HEK293 (cell line): ENCODE results near the gene SCARB2.

Experiments
- BCL11A ChIP-seq: fragments of 450-650 bp; formaldehyde crosslinking; IDR thresholded peaks from 2 replicates; pipeline ENCODE4 v1.5.1; 2016; ENCODE audit warnings: low read depth, missing biosample characterization, missing genetic modification characterization
- OVOL3 ChIP-seq: fragments of 450-650 bp; formaldehyde crosslinking; IDR thresholded peaks from 2 replicates; pipeline ENCODE4 v1.5.1; 2016; ENCODE audit warnings: missing biosample characterization, missing genetic modification characterization
- TCF7L2 ChIP-seq: IDR thresholded peaks from 2 replicates; pipeline ENCODE4 v1.6.1; 2011; ENCODE audit warnings: low read depth, mild to moderate bottlenecking, inconsistent platforms, low read length, moderate library complexity, borderline replicate concordance
- ZNF184 ChIP-seq: fragments of 450-650 bp; IDR thresholded peaks from 2 replicates; pipeline ENCODE4 v1.5.1; 2018; ENCODE audit warnings: missing biosample characterization, mild to moderate bottlenecking, missing genetic modification characterization
- ZNF19 ChIP-seq: fragments of 450-650 bp; formaldehyde crosslinking; IDR thresholded peaks from 2 replicates; pipeline ENCODE4; 2016; ENCODE audit warnings: missing biosample characterization, missing genetic modification characterization, low read depth
- ZNF239 ChIP-seq: fragments of 450-650 bp; formaldehyde crosslinking; IDR thresholded peaks from 2 replicates; pipeline ENCODE4 v1.5.1; 2016; ENCODE audit warnings: missing biosample characterization, missing genetic modification characterization
- ZNF335 ChIP-seq: fragments of 450-650 bp; formaldehyde crosslinking; conservative IDR thresholded peaks from 2 replicates; pipeline ENCODE4 v1.5.1; 2016; ENCODE audit warnings: missing biosample characterization, missing genetic modification characterization
- ZNF366 ChIP-seq: fragments of 450-650 bp; formaldehyde crosslinking; conservative IDR thresholded peaks from 2 replicates; pipeline ENCODE4 v1.5.1; 2016; ENCODE audit warnings: missing biosample characterization, missing genetic modification characterization
- ZNF394 ChIP-seq: fragments of 450-650 bp; formaldehyde crosslinking; IDR thresholded peaks from 2 replicates; pipeline ENCODE4 v1.5.1; 2016; ENCODE audit warnings: missing biosample characterization, missing genetic modification characterization, mild to moderate bottlenecking, moderate library complexity, borderline replicate concordance
- ZNF423 ChIP-seq: fragments of 450-650 bp; formaldehyde crosslinking; IDR thresholded peaks from 2 replicates; pipeline ENCODE4 v1.5.1; 2016; ENCODE audit warnings: missing biosample characterization, missing genetic modification characterization
- ZNF449 ChIP-seq: fragments of 450-650 bp; formaldehyde crosslinking; IDR thresholded peaks from 2 replicates; pipeline ENCODE4 v1.5.1; 2017; ENCODE audit warnings: missing biosample characterization, mild to moderate bottlenecking, missing genetic modification characterization, moderate library complexity
- ZNF548 ChIP-seq: fragments of 450-650 bp; formaldehyde crosslinking; IDR thresholded peaks from 2 replicates; pipeline ENCODE4 v1.5.1; 2016; ENCODE audit warnings: missing biosample characterization, missing genetic modification characterization
- ZNF549 ChIP-seq: fragments of 450-650 bp; IDR thresholded peaks from 2 replicates; pipeline ENCODE4 v1.5.1; 2018; ENCODE audit warnings: missing biosample characterization, missing genetic modification characterization, mild to moderate bottlenecking, inconsistent platforms, moderate library complexity
- ZNF660 ChIP-seq: fragments of 450-650 bp; IDR thresholded peaks from 2 replicates; pipeline ENCODE4 v1.5.1; 2018; ENCODE audit warnings: missing biosample characterization, mild to moderate bottlenecking, missing genetic modification characterization
- ZNF704 ChIP-seq: fragments of 450-650 bp; formaldehyde crosslinking; IDR thresholded peaks from 2 replicates; pipeline ENCODE4 v1.5.1; 2016; ENCODE audit warnings: missing biosample characterization, missing genetic modification characterization
- ZNF777 ChIP-seq: fragments of 450-650 bp; formaldehyde crosslinking; IDR thresholded peaks from 2 replicates; pipeline ENCODE4 v1.5.1; 2017; ENCODE audit warnings: missing biosample characterization, missing genetic modification characterization, borderline replicate concordance
- ZSCAN18 ChIP-seq: fragments of 450-650 bp; formaldehyde crosslinking; IDR thresholded peaks from 2 replicates; pipeline ENCODE4 v1.5.1; 2016; ENCODE audit warnings: missing biosample characterization, missing genetic modification characterization
- TF ChIP-seq, protein P1 (sequence below): fragments of 450-650 bp; formaldehyde crosslinking; IDR thresholded peaks from 2 replicates; pipeline ENCODE4 v1.5.1; 2017; ENCODE audit warnings: missing biosample characterization, missing genetic modification characterization
- TF ChIP-seq, protein P2 (sequence below): fragments of 450-650 bp; formaldehyde crosslinking; IDR thresholded peaks from 2 replicates; pipeline ENCODE4 v1.5.1; 2016; ENCODE audit warnings: missing biosample characterization, missing genetic modification characterization

SCARB2 gene

GRCh38 chr4:76198411-76199237, 15.0 kb downstream of the SCARB2 start (continued):
- TF ChIP-seq, protein P1, sequence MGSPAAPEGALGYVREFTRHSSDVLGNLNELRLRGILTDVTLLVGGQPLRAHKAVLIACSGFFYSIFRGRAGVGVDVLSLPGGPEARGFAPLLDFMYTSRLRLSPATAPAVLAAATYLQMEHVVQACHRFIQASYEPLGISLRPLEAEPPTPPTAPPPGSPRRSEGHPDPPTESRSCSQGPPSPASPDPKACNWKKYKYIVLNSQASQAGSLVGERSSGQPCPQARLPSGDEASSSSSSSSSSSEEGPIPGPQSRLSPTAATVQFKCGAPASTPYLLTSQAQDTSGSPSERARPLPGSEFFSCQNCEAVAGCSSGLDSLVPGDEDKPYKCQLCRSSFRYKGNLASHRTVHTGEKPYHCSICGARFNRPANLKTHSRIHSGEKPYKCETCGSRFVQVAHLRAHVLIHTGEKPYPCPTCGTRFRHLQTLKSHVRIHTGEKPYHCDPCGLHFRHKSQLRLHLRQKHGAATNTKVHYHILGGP (tag by site-specific recombination), result peak; percentile 23; the same call in 1 of the 2 replicates
- TF ChIP-seq ZNF335 (tag by site-specific recombination), result peak; percentile 57; the same call in 1 of the 2 replicates
- TF ChIP-seq ZNF449, result peak; percentile 45; the same call in 1 of the 2 replicates
- TF ChIP-seq ZNF660 (tag by site-specific recombination), result peak; percentile 74
- TF ChIP-seq ZNF366 (tag by site-specific recombination), result 0 out of 2 replicates have a peak, but pooled peaks have one; percentile 36
- TF ChIP-seq, protein P2, sequence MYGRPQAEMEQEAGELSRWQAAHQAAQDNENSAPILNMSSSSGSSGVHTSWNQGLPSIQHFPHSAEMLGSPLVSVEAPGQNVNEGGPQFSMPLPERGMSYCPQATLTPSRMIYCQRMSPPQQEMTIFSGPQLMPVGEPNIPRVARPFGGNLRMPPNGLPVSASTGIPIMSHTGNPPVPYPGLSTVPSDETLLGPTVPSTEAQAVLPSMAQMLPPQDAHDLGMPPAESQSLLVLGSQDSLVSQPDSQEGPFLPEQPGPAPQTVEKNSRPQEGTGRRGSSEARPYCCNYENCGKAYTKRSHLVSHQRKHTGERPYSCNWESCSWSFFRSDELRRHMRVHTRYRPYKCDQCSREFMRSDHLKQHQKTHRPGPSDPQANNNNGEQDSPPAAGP (tag by site-specific recombination), result no peak
- no peak for TF ChIP-seq TCF7L2
- TF ChIP-seq ZNF239 (tag by site-specific recombination), result no peak
- TF ChIP-seq ZNF549 (tag by site-specific recombination), result peak; percentile 43; the same call in 1 of the 2 replicates
- peak; percentile 56; the same call in 1 of the 2 replicates for TF ChIP-seq ZSCAN18 (tag by site-specific recombination)
- no peak for TF ChIP-seq ZNF548 (tag by site-specific recombination)
- 0 out of 2 replicates have a peak, but pooled peaks have one; percentile 7 for TF ChIP-seq ZNF423 (tag by site-specific recombination)
- peak; percentile 26; the same call in 1 of the 2 replicates for TF ChIP-seq BCL11A (tag by site-specific recombination)
- TF ChIP-seq ZNF394 (tag by site-specific recombination), result peak; percentile 66; the same call in 1 of the 2 replicates
- TF ChIP-seq ZNF777 (tag by site-specific recombination), result no peak
- no peak for TF ChIP-seq ZNF19 (tag by site-specific recombination)
- TF ChIP-seq ZNF704, result no peak
- TF ChIP-seq ZNF184 (tag by site-specific recombination), result peak; percentile 59; the same call in 1 of the 2 replicates
- TF ChIP-seq OVOL3 (tag by site-specific recombination), result no peak
